Liver (tissue), 9 donors: ENCODE data around the gene ICAM1. TPM values are rescaled to one million over a fixed set of nuclear protein-coding genes. Genes with fewer than 3 reads are reported as not detected.
A peak's percentile ranks its signal among the peaks of the same experiment; 100 is the strongest.

Experiments used
- DNase-seq: peaks from one replicate; pipeline ENCODE4 v3.0.0-alpha.2; 2017; ENCODE audit warnings: low spot score
- H3K27ac ChIP-seq, 2 donors: one replicate each; pipeline ENCODE4 v1.7.0; 2013; ENCODE audit warnings: inconsistent platforms in 2 of 2, low read length in 2 of 2, control low read depth in 1 of 2, low read depth in 1 of 2, mild to moderate bottlenecking in 1 of 2
- H3K27me3 ChIP-seq, 4 donors: one replicate each; pipeline versions ENCODE4 v1.6.1 to v1.7.0; 2013; ENCODE audit warnings: low read length in 3 of 4, inconsistent platforms in 1 of 4, mild to moderate bottlenecking in 1 of 4, moderate library complexity in 1 of 4; ENCODE audit not compliant: control insufficient read depth in 4 of 4, insufficient read depth in 4 of 4
- H3K36me3 ChIP-seq, 4 donors: one replicate each; pipeline versions ENCODE4 v1.6.1 to v1.7.0; 2013; ENCODE audit warnings: low read length in 3 of 4, mild to moderate bottlenecking in 3 of 4, low read depth in 1 of 4, moderate library complexity in 1 of 4; ENCODE audit not compliant: control insufficient read depth in 4 of 4, insufficient read depth in 3 of 4
- H3K4me1 ChIP-seq, 4 donors: one replicate each; pipeline versions ENCODE4 v1.6.1 to v1.7.0; 2013; ENCODE audit warnings: low read length in 3 of 4, mild to moderate bottlenecking in 3 of 4, moderate library complexity in 1 of 4; ENCODE audit not compliant: control insufficient read depth in 4 of 4, insufficient read depth in 4 of 4
- H3K4me3 ChIP-seq, 3 donors: one replicate each; pipeline versions ENCODE4 v1.6.1 to v1.7.0; 2013; ENCODE audit warnings: low read length in 3 of 3, control low read depth in 1 of 3, low read depth in 1 of 3, mild to moderate bottlenecking in 1 of 3
- H3K9ac ChIP-seq, 2 donors: one replicate each; pipeline ENCODE4 v1.7.0; 2013; ENCODE audit warnings: low read length in 2 of 2, mild to moderate bottlenecking in 2 of 2, moderate library complexity in 2 of 2, control low read depth in 1 of 2, low read depth in 1 of 2
- H3K9me3 ChIP-seq, 4 donors: one replicate each; pipeline versions ENCODE4 v1.6.1 to v1.7.0; 2013; ENCODE audit warnings: low read length in 3 of 4; ENCODE audit not compliant: control insufficient read depth in 4 of 4
- ATF3 ChIP-seq: IDR thresholded peaks from 2 replicates; pipeline ENCODE4 v1.6.1; 2016; ENCODE audit warnings: antibody characterized with exemption
- CTCF ChIP-seq: fragments of 150-350 bp; IDR thresholded peaks from 2 replicates; pipeline ENCODE4 v1.5.1; 2017; ENCODE audit warnings: improper control_type of control experiment, low read depth, low read length; ENCODE audit not compliant: missing input control
- EGR1 ChIP-seq, 2 donors: IDR thresholded peaks; 2 replicates each; pipeline ENCODE4 v1.6.1; 2016 to 2018; ENCODE audit warnings: antibody characterized with exemption in 2 of 2, low read depth in 2 of 2
- FOXA1 ChIP-seq: IDR thresholded peaks from 2 replicates; pipeline ENCODE4 v1.6.1; 2016; ENCODE audit warnings: antibody characterized with exemption
- FOXA2 ChIP-seq: IDR thresholded peaks from 2 replicates; pipeline ENCODE4 v1.6.1; 2016; ENCODE audit warnings: antibody characterized with exemption
- GABPA ChIP-seq, 2 donors: IDR thresholded peaks in 1 of 2; conservative IDR thresholded peaks in 1 of 2; 2 replicates each; pipeline ENCODE4 v1.6.1; 2016; ENCODE audit warnings: antibody characterized with exemption in 2 of 2, mild to moderate bottlenecking in 1 of 2, moderate library complexity in 1 of 2
- HNF4A ChIP-seq, 2 donors: conservative IDR thresholded peaks; 2 replicates each; pipeline ENCODE4 v1.6.1; 2016; ENCODE audit warnings: antibody characterized with exemption in 2 of 2, mild to moderate bottlenecking in 2 of 2
- HNF4G ChIP-seq: IDR thresholded peaks from 2 replicates; pipeline ENCODE4 v1.6.1; 2016; ENCODE audit warnings: antibody characterized with exemption
- JUND ChIP-seq, 2 donors: IDR thresholded peaks; 2 replicates each; pipeline ENCODE4 v1.6.1; 2016; ENCODE audit warnings: antibody characterized with exemption in 2 of 2
- MAX ChIP-seq: IDR thresholded peaks from 2 replicates; pipeline ENCODE4 v1.6.1; 2016; ENCODE audit warnings: antibody characterized with exemption
- NR2F2 ChIP-seq: IDR thresholded peaks from 2 replicates; pipeline ENCODE4 v1.6.1; 2016; ENCODE audit warnings: antibody characterized with exemption
- RAD21 ChIP-seq, 2 donors: IDR thresholded peaks; 2 replicates each; pipeline ENCODE4 v1.6.1; 2016; ENCODE audit warnings: antibody characterized with exemption in 2 of 2, mild to moderate bottlenecking in 2 of 2
- REST ChIP-seq: IDR thresholded peaks from 2 replicates; pipeline ENCODE4 v1.6.1; 2016; ENCODE audit warnings: antibody characterized with exemption, mild to moderate bottlenecking
- RXRA ChIP-seq, 2 donors: IDR thresholded peaks; 2 replicates each; pipeline ENCODE4 v1.6.1; 2017 to 2018; ENCODE audit warnings: antibody characterized with exemption in 2 of 2, mild to moderate bottlenecking in 1 of 2
- SP1 ChIP-seq: IDR thresholded peaks from 2 replicates; pipeline ENCODE4 v1.6.1; 2018; ENCODE audit warnings: antibody characterized with exemption, mild to moderate bottlenecking
- TAF1 ChIP-seq: conservative IDR thresholded peaks from 2 replicates; pipeline ENCODE4 v1.6.1; 2016; ENCODE audit warnings: antibody characterized with exemption, mild to moderate bottlenecking
- YY1 ChIP-seq: IDR thresholded peaks from 2 replicates; pipeline ENCODE4 v1.6.1; 2016; ENCODE audit warnings: antibody characterized with exemption, mild to moderate bottlenecking
- ZBTB33 ChIP-seq: IDR thresholded peaks from 2 replicates; pipeline ENCODE4 v1.6.1; 2016; ENCODE audit warnings: antibody characterized with exemption
- WGBS: extraction: QIAGEN DNeasy Blood & Tissue Kit; methylation state at CpG from one replicate; pipeline ENCODE4 v1.1.7; 2013; 5-methylcytosine and 5-hydroxymethylcytosine counted together
- polyA plus RNA-seq, 2 donors: library from polyadenylated mRNA; stranded (reverse) in 1 of 2; unstranded in 1 of 2; fragments of 200-250 nt in 1 of 2; fragments of >200 nt in 1 of 2; fragmentation: Nextera tagmentation in 1 of 2; extraction: Ambion mirVana in 1 of 2; gene quantifications; one replicate each; pipeline versions ENCODE4 v1.2.1 to v1.2.3, GENCODE V29; 2013 to 2015
- total RNA-seq, 2 donors: library from RNA; depleted of rRNA; stranded (reverse); fragments of >200 nt; gene quantifications; one replicate each; pipeline ENCODE4 v1.2.3, GENCODE V29; 2014
- donor health status: healthy.
- donor health status: healthy.
- donor health status: healthy.
- donor health status: healthy.
- donor health status: healthy.

The ICAM1 gene
- total RNA-seq (10 to 100 TPM; 20.5 to 26.3 TPM), polyA plus RNA-seq (10 to 100 TPM in 1 of 2 donors, 1 to 10 TPM in 1; 7.8 to 19.1 TPM)

GRCh38 chr19:10270616-10271394 is at the start of gene ICAM1:
ICAM1 (plus strand) TSS chr19:10271120; CDS start chr19:10271160, 40 bp downstream.
- peak in 1 of 2 donors; percentile 51 for TF ChIP-seq RAD21 (IDR thresholded peaks at IDR 0.05)
- TF ChIP-seq ZBTB33, result peak; percentile 75
- peak in 1 of 2 donors; percentile 58 for TF ChIP-seq JUND (IDR thresholded peaks at IDR 0.05)
- TF ChIP-seq GABPA (IDR thresholded peaks at IDR 0.05 in 1 of 2, conservative IDR thresholded peaks at IDR 0.05 in 1 of 2), result peak; percentile 50 to 83
- TF ChIP-seq FOXA2, result no peak
- peak; percentile 94 to 97 for TF ChIP-seq RXRA (IDR thresholded peaks at IDR 0.05)
- peak; percentile 76 for TF ChIP-seq ATF3
- TF ChIP-seq HNF4G, result no peak
- TF ChIP-seq TAF1, result peak; percentile 86
- peak; percentile 70 for TF ChIP-seq YY1
- peak; percentile 95 for TF ChIP-seq SP1
- peak; percentile 14 for TF ChIP-seq FOXA1
- TF ChIP-seq CTCF, result peak; percentile 26
- peak; percentile 99 for TF ChIP-seq MAX
- peak; percentile 70 to 86 for TF ChIP-seq EGR1 (IDR thresholded peaks at IDR 0.05; ENCODE audit: low read depth in 2 of 2)
- peak; percentile 95 for TF ChIP-seq NR2F2
- peak; percentile 70 for TF ChIP-seq REST
- TF ChIP-seq HNF4A (conservative IDR thresholded peaks at IDR 0.05), result peak; percentile 56 to 68
- 2% methylated on average over 51 of the region's 51 CpGs for WGBS
- Histone ChIP-seq H3K36me3 (peaks cover 4 to 12% (median 7%) of the 10 kb centered on the region in 4 donors), H3K4me3 (peak within 1 kb of the TSS; percentile 76 to 88 (median 76)), H3K27me3 (no peaks in the 10 kb centered on the region), H3K4me1 (peaks cover 6 to 19% (median 12%) of the 10 kb centered on the region in 4 donors), H3K9me3 (no peaks in the 10 kb centered on the region), H3K9ac (peak within 1 kb of the TSS; percentile 69 to 72), H3K27ac (peak within 1 kb of the TSS; percentile 95 to 97)
- DNase-seq, result peak; percentile 63
